ENCODE measurements around the gene EML4. TPM values are rescaled to one million over a fixed set of nuclear protein-coding genes. Genes with fewer than 3 reads are reported as not detected.
A peak's percentile ranks its signal among the peaks of the same experiment; 100 is the strongest.

The EML4 gene
- total and polyA plus RNA-seq, 2 of the 13 experiments (the other 11 are each of a cell fraction or from before 2014, with no cell fraction given) = 243 to 476 TPM

DNA sequence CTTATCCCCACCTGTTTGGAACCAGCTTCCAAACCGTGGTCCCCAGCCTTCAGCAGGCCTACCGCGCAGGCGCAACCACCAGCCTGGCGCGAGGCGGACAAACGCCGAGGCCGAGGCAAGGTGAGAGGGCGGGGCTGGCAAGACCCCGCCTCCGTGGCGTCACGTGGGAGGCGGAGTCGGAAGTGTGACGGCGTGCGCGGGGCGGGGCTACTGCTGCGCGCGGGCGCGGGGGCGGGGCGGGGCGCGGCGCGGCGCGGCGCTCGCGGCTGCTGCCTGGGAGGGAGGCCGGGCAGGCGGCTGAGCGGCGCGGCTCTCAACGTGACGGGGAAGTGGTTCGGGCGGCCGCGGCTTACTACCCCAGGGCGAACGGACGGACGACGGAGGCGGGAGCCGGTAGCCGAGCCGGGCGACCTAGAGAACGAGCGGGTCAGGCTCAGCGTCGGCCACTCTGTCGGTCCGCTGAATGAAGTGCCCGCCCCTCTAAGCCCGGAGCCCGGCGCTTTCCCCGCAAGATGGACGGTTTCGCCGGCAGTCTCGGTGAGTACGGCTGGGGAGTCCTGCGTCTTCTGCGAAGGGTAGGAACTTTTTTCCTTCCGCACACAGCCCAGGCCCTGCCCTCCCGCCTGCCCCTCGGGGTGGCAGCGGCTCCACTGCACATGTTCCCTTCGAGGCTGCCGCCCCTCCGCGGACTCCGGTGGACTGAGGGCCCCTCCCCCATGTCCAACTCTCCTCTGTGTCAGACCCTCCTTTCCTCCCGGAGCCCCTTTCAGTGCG lies at the start of gene EML4 (continued):
- peak; percentile 56; the same call in 1 of the 2 replicates for TF ChIP-seq HOXA7 (CRISPR knock-in tag; IDR thresholded peaks at IDR 0.05)
- TF ChIP-seq, protein P1, sequence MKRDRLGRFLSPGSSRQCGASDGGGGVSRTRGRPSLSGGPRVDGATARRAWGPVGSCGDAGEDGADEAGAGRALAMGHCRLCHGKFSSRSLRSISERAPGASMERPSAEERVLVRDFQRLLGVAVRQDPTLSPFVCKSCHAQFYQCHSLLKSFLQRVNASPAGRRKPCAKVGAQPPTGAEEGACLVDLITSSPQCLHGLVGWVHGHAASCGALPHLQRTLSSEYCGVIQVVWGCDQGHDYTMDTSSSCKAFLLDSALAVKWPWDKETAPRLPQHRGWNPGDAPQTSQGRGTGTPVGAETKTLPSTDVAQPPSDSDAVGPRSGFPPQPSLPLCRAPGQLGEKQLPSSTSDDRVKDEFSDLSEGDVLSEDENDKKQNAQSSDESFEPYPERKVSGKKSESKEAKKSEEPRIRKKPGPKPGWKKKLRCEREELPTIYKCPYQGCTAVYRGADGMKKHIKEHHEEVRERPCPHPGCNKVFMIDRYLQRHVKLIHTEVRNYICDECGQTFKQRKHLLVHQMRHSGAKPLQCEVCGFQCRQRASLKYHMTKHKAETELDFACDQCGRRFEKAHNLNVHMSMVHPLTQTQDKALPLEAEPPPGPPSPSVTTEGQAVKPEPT (CRISPR knock-in tag; IDR thresholded peaks at IDR 0.05; ENCODE audit: low read depth) = no peak
- TF ChIP-seq, protein P2, sequence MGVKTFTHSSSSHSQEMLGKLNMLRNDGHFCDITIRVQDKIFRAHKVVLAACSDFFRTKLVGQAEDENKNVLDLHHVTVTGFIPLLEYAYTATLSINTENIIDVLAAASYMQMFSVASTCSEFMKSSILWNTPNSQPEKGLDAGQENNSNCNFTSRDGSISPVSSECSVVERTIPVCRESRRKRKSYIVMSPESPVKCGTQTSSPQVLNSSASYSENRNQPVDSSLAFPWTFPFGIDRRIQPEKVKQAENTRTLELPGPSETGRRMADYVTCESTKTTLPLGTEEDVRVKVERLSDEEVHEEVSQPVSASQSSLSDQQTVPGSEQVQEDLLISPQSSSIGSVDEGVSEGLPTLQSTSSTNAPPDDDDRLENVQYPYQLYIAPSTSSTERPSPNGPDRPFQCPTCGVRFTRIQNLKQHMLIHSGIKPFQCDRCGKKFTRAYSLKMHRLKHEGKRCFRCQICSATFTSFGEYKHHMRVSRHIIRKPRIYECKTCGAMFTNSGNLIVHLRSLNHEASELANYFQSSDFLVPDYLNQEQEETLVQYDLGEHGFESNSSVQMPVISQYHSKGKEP (CRISPR knock-in tag; IDR thresholded peaks at IDR 0.05) = peak; percentile 31
- TF ChIP-seq, protein P3, sequence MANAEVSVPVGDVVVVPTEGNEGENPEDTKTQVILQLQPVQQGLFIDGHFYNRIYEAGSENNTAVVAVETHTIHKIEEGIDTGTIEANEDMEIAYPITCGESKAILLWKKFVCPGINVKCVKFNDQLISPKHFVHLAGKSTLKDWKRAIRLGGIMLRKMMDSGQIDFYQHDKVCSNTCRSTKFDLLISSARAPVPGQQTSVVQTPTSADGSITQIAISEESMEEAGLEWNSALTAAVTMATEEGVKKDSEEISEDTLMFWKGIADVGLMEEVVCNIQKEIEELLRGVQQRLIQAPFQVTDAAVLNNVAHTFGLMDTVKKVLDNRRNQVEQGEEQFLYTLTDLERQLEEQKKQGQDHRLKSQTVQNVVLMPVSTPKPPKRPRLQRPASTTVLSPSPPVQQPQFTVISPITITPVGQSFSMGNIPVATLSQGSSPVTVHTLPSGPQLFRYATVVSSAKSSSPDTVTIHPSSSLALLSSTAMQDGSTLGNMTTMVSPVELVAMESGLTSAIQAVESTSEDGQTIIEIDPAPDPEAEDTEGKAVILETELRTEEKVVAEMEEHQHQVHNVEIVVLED (CRISPR knock-in tag; IDR thresholded peaks at IDR 0.05; ENCODE audit: borderline replicate concordance) = peak; percentile 87
- TF ChIP-seq ZNF772 (CRISPR knock-in tag; IDR thresholded peaks at IDR 0.05) = peak; percentile 80; the same call in 1 of the 2 replicates
- TF ChIP-seq, protein P4, sequence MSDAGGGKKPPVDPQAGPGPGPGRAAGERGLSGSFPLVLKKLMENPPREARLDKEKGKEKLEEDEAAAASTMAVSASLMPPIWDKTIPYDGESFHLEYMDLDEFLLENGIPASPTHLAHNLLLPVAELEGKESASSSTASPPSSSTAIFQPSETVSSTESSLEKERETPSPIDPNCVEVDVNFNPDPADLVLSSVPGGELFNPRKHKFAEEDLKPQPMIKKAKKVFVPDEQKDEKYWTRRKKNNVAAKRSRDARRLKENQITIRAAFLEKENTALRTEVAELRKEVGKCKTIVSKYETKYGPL (CRISPR knock-in tag; IDR thresholded peaks at IDR 0.05) = peak; percentile 47; the same call in 1 of the 2 replicates
- TF ChIP-seq HMGA1 (CRISPR knock-in tag; conservative IDR thresholded peaks at IDR 0.05) = no peak
- peak; percentile 71; the same call in 1 of the 2 replicates for TF ChIP-seq ZFAT (CRISPR knock-in tag; conservative IDR thresholded peaks at IDR 0.05)
- TF ChIP-seq ZNF446 (CRISPR knock-in tag; IDR thresholded peaks at IDR 0.05) = peak; percentile 98
- TF ChIP-seq ESRRA (CRISPR knock-in tag; IDR thresholded peaks at IDR 0.05; ENCODE audit: low read depth) = peak; percentile 87
- TF ChIP-seq REST (IDR thresholded peaks at IDR 0.05; ENCODE audit: borderline replicate concordance in 1 of 2, low read depth in 1 of 2, low read length in 2 of 2) = peak in 1 of 2 experiments; percentile 70; a peak in 2 of 4 replicates
- no peak for TF ChIP-seq TCF12 (IDR thresholded peaks at IDR 0.05)
- TF ChIP-seq TCF12 (CRISPR knock-in tag; IDR thresholded peaks at IDR 0.05) = peak; percentile 77; the same call in 1 of the 2 replicates
- TF ChIP-seq ZNF703 (CRISPR knock-in tag; IDR thresholded peaks at IDR 0.05; ENCODE audit: borderline replicate concordance) = no peak; the same call in 1 of the 2 replicates
- TF ChIP-seq KMT2B (CRISPR knock-in tag; IDR thresholded peaks at IDR 0.05) = peak; percentile 84
- TF ChIP-seq MAF1 (CRISPR knock-in tag; IDR thresholded peaks at IDR 0.05; ENCODE audit: borderline replicate concordance) = no peak
- TF ChIP-seq ZNF576 (CRISPR knock-in tag; IDR thresholded peaks at IDR 0.05) = no peak
- no peak; the same call in 1 of the 2 replicates for TF ChIP-seq KDM3A (CRISPR knock-in tag; IDR thresholded peaks at IDR 0.05; ENCODE audit: low read depth)
- peak; percentile 72 for TF ChIP-seq ZNF563 (CRISPR knock-in tag; IDR thresholded peaks at IDR 0.05)

Measured in HepG2 (cell line).